Hepatocyte (in vitro differentiated cells): ENCODE data around the gene IKZF5.

Experiments
- CTCF ChIP-seq: fragments of 200-600 bp; sonication (generic); IDR thresholded peaks from 2 replicates; pipeline ENCODE4 v1.5.1; 2016; ENCODE audit warnings: antibody characterized with exemption, mild to moderate bottlenecking; ENCODE audit not compliant: poor library complexity
- EZH2 ChIP-seq: fragments of 200-600 bp; sonication (generic); IDR thresholded peaks from 2 replicates; pipeline ENCODE4 v1.6.1; 2016; ENCODE audit warnings: antibody characterized with exemption, mild to moderate bottlenecking, borderline replicate concordance
- EZH2phosphoT487 ChIP-seq: fragments of 200-600 bp; sonication (generic); IDR thresholded peaks from one replicate; pipeline ENCODE4 v1.6.1; 2018; ENCODE audit warnings: antibody characterized with exemption, mild to moderate bottlenecking, low read depth, moderate library complexity; ENCODE audit not compliant: unreplicated experiment, severe bottlenecking

- no peak for TF ChIP-seq CTCF
- TF ChIP-seq EZH2phosphoT487, result no peak
- TF ChIP-seq EZH2, result no peak
These were observed 3.4 kb upstream of the IKZF5 start for GRCh38 chr10:123011987-123012386.
